ENCODE results near the gene VSNL1.

DNA sequence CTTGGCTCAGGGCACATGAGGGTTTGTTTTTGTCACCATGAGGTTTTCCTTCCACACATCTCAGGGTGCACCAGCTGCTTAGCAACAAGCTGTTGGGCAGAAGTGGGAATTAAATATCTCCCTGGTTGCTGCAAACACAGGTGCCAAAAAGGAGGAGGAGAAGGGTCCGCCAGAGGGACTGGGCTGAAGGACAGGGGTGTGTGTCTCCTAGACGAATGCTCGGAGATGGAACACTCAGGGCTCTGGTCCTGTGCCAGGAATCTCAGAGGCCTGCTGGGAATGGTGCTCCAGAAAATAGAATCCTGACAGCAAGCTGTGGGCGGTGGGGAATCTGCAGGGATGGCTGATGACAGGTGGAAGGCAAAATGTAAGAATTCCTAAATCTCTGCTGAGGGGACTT is 94.5 kb downstream of the VSNL1 start:
- TF ChIP-seq, protein P1, sequence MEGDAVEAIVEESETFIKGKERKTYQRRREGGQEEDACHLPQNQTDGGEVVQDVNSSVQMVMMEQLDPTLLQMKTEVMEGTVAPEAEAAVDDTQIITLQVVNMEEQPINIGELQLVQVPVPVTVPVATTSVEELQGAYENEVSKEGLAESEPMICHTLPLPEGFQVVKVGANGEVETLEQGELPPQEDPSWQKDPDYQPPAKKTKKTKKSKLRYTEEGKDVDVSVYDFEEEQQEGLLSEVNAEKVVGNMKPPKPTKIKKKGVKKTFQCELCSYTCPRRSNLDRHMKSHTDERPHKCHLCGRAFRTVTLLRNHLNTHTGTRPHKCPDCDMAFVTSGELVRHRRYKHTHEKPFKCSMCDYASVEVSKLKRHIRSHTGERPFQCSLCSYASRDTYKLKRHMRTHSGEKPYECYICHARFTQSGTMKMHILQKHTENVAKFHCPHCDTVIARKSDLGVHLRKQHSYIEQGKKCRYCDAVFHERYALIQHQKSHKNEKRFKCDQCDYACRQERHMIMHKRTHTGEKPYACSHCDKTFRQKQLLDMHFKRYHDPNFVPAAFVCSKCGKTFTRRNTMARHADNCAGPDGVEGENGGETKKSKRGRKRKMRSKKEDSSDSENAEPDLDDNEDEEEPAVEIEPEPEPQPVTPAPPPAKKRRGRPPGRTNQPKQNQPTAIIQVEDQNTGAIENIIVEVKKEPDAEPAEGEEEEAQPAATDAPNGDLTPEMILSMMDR (conservative IDR thresholded peaks at IDR 0.05), result no peak
- TF ChIP-seq EZH2 (IDR thresholded peaks at IDR 0.05; ENCODE audit: low read depth), result no peak

Measured in PC-9 (cell line).